B cell (primary cell): ENCODE data around the gene CEP131.

Experiments
- EZH2 ChIP-seq: IDR thresholded peaks from 2 replicates; pipeline ENCODE4 v1.6.1; 2012; ENCODE audit warnings: borderline replicate concordance, low read depth, mild to moderate bottlenecking, moderate library complexity, low read length; ENCODE audit not compliant: insufficient read depth, poor library complexity, severe bottlenecking
- TF ChIP-seq, protein P1 (sequence below): fragments of 200-600 bp; IDR thresholded peaks from one replicate; pipeline ENCODE4 v1.8.0; 2022; ENCODE audit warnings: antibody characterized with exemption, mild to moderate bottlenecking

DNA sequence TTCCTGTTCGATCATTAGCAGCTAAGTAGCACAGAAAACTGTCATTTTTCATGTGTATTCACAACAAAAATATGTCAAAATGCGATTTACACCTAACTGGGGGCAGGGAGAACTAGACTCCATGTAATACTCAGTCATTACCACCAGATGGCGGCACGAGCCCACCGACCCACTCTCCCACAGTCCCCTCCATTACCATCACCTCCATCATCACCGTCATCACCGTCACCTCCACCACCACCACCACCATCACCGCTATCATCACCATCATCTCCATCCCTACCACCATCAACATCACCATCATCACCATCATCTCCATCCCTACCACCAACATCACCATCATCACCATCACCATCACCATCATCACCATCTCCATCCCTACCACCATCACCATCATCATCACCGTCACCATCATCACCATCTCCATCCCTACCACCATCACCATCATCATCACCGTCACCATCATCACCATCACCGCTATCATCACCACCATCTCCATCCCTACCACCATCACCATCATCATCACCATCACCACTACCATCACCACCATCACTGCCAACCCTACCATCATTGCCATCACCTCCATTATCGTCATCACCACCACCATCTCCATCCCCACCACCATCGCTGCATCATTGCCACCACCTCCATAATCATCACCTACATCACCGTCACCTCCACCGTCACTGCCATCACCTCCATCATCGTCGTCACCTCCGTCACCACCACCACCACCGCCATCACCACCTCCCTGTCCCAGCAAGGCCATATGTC, 30.8 kb upstream of the CEP131 start:
- TF ChIP-seq, protein P1, sequence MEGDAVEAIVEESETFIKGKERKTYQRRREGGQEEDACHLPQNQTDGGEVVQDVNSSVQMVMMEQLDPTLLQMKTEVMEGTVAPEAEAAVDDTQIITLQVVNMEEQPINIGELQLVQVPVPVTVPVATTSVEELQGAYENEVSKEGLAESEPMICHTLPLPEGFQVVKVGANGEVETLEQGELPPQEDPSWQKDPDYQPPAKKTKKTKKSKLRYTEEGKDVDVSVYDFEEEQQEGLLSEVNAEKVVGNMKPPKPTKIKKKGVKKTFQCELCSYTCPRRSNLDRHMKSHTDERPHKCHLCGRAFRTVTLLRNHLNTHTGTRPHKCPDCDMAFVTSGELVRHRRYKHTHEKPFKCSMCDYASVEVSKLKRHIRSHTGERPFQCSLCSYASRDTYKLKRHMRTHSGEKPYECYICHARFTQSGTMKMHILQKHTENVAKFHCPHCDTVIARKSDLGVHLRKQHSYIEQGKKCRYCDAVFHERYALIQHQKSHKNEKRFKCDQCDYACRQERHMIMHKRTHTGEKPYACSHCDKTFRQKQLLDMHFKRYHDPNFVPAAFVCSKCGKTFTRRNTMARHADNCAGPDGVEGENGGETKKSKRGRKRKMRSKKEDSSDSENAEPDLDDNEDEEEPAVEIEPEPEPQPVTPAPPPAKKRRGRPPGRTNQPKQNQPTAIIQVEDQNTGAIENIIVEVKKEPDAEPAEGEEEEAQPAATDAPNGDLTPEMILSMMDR: peak; percentile 83
- TF ChIP-seq EZH2: no peak
